8988T (cell line): Measurements from ENCODE around the gene OR52E5.

ENCODE experiments used
- DNase-seq: peaks from one replicate; pipeline ENCODE4 v3.0.0; 2011

Gene OR52E5

GRCh38 chr11:5937868-5938602 lies 45.0 kb downstream of the OR52E5 start:
- DNase-seq = no peak

- DNase-seq = no peak
These were observed 45.6 kb downstream of the OR52E5 start for GRCh38 chr11:5938603-5938965.

DNA sequence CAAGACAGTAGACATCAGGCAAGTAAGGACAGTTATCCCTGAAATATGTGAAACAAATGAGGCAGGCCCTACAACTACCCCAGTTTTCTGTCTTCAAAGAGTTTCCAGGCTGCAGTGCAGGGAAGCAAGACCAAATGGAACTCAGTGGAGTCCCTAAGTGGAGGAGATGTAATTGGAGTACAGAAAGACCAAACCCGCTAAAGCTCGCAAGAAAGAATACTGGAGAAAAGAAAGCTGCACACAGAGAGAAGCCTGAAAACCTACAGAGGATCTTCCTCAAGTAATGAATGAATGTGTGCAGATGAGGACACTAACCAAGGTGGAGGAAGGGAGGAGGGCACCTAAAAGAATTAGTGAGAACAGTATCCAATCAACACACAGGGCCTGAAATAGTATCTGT lies 47.7 kb downstream of the OR52E5 start:
- DNase-seq = no peak

GRCh38 chr11:5941951-5942350 lies 48.9 kb downstream of the OR52E5 start, which contains the start of gene OR56A3:
Gene OR56A3, plus strand, starts transcription at chr11:5942251. Its CDS starts 5,096 bp downstream, at chr11:5947347.
- no peak for DNase-seq
